NB4 (cell line): ENCODE measurements around the gene MBOAT7.

Experiments used
- MYC ChIP-seq: IDR thresholded peaks from 2 replicates; pipeline ENCODE4 v1.6.1; 2011; ENCODE audit warnings: low read depth, low read length
- POLR2A ChIP-seq: IDR thresholded peaks from 2 replicates; pipeline ENCODE4 v1.6.1; 2011; ENCODE audit warnings: mild to moderate bottlenecking; ENCODE audit not compliant: insufficient read length; ENCODE audit errors: extremely low read depth
- TF ChIP-seq, protein P1 (sequence below): IDR thresholded peaks from one replicate; pipeline ENCODE4 v1.5.1; 2012; ENCODE audit warnings: low read depth, low read length

DNA sequence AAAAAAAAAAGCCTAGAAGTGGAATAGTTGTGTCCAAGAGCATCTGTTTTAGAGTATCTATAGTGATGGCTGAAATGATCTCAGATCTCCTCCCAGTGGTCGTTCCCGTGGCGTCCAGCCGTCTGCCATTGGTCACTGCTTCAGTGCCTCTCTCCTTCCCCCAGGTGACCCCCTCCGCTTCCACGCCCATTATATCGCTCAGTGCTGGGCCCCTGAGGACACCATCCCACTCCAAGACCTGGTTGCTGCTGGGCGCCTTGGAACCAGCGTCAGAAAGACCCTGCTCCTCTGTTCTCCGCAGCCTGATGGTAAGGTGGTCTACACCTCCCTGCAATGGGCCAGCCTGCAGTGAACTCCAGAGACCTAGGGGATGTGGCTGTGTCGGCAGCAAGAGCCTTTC lies 3.6 kb upstream of the MBOAT7 start:
- TF ChIP-seq, protein P1, sequence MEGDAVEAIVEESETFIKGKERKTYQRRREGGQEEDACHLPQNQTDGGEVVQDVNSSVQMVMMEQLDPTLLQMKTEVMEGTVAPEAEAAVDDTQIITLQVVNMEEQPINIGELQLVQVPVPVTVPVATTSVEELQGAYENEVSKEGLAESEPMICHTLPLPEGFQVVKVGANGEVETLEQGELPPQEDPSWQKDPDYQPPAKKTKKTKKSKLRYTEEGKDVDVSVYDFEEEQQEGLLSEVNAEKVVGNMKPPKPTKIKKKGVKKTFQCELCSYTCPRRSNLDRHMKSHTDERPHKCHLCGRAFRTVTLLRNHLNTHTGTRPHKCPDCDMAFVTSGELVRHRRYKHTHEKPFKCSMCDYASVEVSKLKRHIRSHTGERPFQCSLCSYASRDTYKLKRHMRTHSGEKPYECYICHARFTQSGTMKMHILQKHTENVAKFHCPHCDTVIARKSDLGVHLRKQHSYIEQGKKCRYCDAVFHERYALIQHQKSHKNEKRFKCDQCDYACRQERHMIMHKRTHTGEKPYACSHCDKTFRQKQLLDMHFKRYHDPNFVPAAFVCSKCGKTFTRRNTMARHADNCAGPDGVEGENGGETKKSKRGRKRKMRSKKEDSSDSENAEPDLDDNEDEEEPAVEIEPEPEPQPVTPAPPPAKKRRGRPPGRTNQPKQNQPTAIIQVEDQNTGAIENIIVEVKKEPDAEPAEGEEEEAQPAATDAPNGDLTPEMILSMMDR, result no peak
- no peak for TF ChIP-seq POLR2A
- no peak for TF ChIP-seq MYC
